Measurements from ENCODE around the gene PPM1A.

The PPM1A gene

DNA sequence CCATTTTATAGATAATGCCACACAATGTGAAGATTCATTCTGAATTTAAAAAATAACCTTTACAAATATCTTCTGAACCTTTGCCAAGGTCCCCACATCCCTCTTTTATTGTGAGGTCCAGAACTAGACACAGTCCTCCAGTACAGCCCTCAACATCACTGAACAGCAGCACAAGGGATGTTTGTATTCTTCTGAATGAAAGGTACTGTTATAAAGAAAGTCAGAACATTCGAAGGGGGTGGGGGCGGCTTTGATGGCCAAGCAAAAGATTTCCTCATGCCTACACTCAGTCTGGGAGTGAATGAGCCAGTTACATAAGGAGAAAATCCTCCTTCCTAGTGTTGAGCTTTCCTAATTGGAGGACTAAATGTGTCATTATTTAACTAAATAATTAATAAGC is 77.3 kb downstream of the PPM1A start:
- DNase-seq = no peak

DNA sequence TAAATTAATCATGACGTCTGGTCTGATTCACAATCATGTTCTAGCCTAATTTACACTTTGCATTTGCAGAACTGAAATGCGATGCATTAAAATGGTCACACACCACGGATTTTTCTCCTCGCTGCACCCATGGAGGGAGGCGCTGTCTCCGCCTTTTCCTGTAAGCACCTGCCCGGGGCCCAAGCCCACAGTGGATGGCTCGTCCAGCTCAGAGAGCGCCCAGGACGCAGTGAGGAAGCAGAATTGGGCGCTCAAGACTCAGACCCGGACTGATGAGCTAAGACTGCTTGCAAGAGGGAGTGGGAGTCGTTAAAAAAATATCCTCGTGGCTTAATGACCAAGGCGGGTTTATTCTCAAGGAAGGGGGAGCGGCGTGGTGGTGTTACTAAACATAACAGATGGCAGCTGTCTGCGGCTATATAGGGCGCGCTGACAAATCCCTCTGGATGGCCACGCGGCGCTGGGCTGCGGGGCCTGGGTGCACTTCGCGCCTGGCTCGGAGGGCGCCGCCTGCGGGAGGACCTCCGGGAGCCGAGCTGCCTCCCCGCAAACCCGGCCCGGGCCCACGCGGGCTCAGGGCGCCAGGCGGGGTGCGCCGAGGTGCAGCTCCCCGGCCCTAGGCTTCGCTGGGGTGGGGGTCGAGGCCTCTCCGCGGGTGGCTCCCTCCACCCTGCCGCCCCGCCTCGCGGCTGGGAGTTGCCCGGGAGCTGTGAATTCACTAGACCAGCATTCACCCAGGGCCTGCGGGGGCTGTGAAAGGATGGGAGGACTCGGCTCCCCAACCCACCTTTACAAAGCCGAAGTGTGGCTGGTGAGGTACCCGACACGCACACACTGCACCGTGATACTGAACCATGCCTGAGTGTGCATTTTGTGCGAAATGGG is 78.7 kb downstream of the PPM1A start:
- DNase-seq = peak; percentile 56

DNA sequence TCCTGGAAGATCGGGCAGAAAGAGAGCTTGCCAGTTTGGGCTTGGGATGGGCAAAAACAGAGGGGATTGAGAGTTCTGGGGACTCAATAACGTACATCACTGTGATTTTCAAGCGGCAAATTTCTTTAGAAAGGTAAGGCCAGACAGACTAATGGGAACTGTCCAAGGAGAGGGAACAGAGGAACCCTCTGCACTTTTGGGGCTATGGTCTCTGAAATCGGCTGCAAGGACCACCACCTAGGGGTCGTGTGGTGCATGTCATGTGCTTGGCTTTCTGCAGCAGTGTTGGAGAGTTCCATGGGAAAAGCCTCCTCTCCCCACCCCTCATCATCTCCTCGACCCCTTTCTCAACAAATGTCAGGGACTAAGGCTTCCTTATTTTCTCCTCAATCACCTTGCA is 79.6 kb downstream of the PPM1A start:
- DNase-seq = no peak

DNA sequence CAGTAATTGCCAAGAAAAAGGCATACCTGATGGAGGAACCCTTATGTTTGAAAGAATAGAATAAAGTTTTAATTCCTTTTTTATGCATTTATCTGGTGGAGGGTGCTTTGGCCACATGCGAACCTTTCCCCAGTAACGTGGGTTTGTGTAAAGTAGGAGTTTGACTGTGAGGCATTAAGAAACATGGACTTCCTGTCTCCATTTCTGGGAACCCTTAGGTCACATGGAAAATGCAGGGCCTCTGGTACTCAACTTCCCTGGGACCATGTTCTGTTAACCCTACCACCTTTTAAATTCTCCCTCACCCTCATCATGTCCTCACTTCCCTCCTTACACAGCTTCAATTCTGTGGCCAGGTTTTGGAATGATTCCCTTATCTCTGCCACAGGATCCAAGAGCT is 80.3 kb downstream of the PPM1A start:
- no peak for DNase-seq

DNA sequence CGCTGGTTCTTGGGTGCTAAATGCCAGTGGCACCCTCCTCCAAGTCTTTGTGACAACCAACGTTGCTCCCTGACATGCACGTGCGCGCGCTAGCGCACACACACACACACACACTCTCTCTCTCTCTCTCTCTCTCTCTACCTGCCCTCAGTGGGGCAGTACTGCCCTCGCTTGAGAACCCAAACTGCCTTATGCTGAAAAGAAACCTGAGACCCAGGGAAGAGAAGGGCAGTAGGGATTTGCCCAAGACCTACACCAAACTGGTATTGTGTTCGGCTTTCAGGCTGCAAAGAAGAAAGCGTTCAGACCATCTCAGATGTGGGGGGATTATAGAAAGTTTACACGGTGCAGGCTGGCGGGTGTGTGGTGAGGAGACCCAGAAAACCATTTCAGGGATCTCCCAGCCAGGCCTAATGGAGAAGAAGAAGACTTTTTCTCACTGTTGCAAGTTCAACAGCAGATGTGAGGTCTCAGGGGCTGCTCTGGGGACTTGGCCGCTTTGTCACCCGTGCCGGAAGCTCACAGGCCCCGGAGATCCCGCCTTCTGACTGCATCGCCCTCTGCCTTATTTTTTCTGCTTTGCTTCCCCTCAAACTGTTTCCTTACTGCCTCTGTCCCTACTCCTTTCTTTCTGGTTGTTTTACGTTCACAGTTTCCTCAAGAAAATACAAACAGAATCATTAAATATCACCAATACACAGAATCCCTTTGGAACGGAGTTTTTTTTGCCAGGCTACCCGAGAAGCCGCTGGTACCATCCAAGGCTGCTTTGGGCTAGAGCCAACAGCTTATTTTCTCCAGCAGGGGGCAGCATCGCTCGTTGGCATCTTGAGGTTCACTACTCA is 82.4 kb downstream of the PPM1A start:
- peak; percentile 85 for DNase-seq

DNA sequence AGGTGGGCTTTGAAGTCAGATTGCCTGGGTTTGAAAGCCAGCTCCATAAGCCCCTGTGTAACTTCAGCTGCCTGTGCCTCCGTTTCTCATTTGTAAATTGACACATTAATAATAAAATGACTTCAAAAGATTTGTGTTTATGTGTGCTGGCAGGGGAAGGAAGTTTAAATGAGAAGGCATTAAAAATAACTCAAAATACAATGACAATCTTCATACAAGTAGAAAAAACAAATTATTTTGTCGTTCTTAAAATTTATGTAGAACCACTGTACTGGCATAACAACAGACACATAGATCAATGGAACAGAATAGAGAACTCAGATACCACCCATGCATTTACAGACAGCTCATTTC is 83.0 kb downstream of the PPM1A start:
- no peak for DNase-seq

DNA sequence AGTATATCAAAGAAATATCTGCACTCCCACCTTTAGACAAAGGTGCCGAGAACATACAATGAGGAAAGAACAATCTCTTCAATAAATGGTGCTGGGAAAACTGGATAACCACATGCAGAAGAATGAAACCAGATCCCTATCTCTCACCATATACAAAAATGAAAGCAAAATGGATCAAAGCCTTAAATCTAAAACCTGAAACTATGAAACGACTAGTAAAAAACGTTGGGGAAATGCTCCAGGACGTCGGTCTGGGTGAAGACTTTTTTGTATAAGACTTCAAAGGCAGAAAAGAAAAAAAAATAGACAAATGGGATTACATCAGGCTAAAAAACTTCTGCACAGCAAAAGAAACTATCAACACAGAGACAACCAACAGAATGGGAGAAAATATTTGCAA is 83.8 kb downstream of the PPM1A start:
- DNase-seq = no peak

DNA sequence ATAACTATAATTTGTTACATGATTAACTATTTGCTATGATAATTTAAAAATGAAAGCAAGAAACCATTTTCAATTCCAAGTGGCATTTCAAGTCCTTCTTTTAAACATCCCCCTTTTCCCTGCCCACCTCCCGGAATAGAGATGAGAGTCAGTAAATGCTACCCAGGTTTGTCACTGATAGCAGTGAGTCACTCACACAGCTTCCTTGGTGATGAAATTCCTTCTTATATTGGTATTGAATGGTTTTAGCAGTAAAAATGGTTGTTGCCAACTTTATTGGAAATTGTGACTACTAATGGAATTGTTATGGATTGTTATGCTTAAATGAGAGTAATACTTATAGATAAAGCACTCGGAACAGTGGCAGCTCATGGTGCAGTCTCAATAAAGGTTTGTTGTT is 90.5 kb downstream of the PPM1A start:
- DNase-seq = no peak

DNA sequence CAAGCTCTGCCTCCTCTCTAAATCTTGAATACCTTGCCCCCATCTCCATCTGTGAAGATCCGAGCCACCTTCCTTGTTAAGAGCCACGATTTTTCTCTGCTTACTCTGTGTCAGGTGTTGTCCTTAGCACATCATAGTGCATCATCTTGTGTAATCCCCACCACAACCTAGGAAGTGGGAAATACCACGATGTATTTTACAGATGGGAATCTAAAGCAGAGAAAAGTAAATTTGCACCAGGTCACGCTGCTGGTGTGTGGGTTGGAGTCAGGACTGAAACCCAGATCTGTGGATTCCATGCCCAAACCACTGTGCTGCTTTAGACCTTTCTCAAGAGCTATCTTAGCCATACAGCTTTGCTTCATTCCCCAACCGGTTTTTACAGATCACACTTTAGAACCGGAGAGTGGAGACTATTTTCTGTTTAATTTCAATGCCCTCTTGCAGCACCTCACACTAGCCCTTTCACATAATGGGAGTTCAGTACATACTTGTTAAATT is 94.6 kb downstream of the PPM1A start:
- DNase-seq = no peak

DNA sequence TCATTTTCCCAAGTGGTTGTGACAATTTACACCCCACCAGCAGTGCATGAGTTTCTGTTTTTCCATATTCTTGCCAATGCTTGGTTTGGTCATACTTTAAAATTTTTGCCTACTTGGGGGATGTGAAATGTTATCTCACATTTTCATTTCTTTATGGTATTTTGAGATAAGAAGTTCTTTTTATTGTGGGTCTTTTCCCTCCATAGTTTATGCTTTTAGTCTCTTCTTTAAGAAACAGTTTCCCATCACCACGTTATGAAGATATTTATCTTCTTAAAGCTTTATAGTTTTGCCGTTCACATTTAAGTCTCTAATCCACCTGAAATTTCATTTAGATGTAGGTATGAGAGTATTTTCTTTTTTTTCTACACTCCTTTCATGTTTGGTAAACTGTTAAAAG is 95.7 kb downstream of the PPM1A start:
- no peak for DNase-seq

DNA sequence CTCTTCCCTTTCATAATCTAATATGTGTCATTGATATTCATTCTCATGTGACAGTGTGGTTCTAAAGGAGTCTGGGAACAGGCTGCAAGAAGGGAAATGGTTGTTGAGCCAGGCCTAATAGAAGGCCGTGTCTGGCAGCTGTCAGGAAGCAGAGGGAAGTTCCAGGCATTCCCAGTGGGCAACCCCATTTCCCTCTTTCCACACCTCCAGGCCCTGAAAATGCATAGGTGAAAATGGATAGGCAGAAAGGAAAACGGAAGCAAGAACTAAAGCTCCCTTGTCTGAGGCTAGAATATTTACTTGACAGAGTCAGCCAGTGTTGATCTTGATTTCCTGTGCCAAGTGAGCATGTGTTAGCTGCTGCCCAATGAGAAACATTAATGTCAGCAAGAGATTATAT is 97.7 kb downstream of the PPM1A start:
- no peak for DNase-seq

DNA sequence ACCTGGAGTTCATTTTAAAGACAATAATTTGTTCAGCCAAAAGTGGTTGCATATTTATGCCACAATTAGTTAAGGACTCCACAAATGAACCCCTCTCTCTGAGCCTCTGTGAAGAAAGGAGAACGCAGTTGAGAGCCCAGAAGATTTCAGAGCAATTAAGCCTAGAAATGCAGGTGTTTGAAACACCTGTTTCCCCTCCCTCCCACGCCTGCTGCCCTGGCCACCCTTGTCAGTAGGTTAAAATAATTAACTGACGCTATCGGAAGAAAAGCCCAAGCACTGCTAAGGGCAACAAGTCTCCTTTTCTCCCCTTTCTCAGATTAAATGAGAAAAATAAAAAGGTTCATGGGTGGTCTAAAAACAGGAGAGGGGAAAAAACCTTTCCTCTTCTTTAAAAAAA is 99.2 kb downstream of the PPM1A start:
- no peak for DNase-seq

Data from NCI-H2227 treated with DMSO at 0.1 percent for 48 hours (cell line).